Measurements from ENCODE around the gene ZSCAN22. TPM values are rescaled to one million over a fixed set of nuclear protein-coding genes. Genes with fewer than 3 reads are reported as not detected.

The ZSCAN22 gene
- total and polyA plus RNA-seq, 2 of the 13 experiments (the other 11 are each of a cell fraction or from before 2014, with no cell fraction given) = 2.5 to 3.5 TPM

GRCh38 chr19:58362272-58362994 lies 35.6 kb downstream of the ZSCAN22 start, which contains the start of gene ZNF497 (continued):
- TF ChIP-seq ZNF574 (CRISPR knock-in tag; IDR thresholded peaks at IDR 0.05) (peak; percentile 100), LBX2 (CRISPR knock-in tag; IDR thresholded peaks at IDR 0.05; ENCODE audit: borderline replicate concordance) (no peak), BRCA1 (CRISPR knock-in tag; IDR thresholded peaks at IDR 0.05) (no peak; the same call in 1 of the 2 replicates), ZNF367 (CRISPR knock-in tag; IDR thresholded peaks at IDR 0.05; ENCODE audit: borderline replicate concordance) (no peak), NFRKB (IDR thresholded peaks at IDR 0.05) (no peak), PHF5A (CRISPR knock-in tag; IDR thresholded peaks at IDR 0.05; ENCODE audit: low read depth, unreplicated experiment) (no peak), DZIP1 (CRISPR knock-in tag; IDR thresholded peaks at IDR 0.05) (no peak; the same call in 1 of the 2 replicates), ZNF317 (CRISPR knock-in tag; IDR thresholded peaks at IDR 0.05) (no peak; the same call in 1 of the 2 replicates), STAG1 (CRISPR knock-in tag; IDR thresholded peaks at IDR 0.05) (no peak), TGIF2 (CRISPR knock-in tag; IDR thresholded peaks at IDR 0.05) (no peak; the same call in 1 of the 2 replicates), TCF7 (IDR thresholded peaks at IDR 0.05; ENCODE audit: low read depth) (no peak), ZNF839 (CRISPR knock-in tag; IDR thresholded peaks at IDR 0.05; ENCODE audit: borderline replicate concordance) (no peak), HNRNPH1 (optimal IDR thresholded peaks at IDR 0.05; ENCODE audit: low read depth, low read length) (no peak), MXI1 (IDR thresholded peaks at IDR 0.05; ENCODE audit: borderline replicate concordance, low read depth, low read length) (peak; percentile 100), POLR2AphosphoS2 (IDR thresholded peaks at IDR 0.05; ENCODE audit: low read depth, low read length) (no peak), ZNF234 (CRISPR knock-in tag; conservative IDR thresholded peaks at IDR 0.05) (no peak), ZNF24 (IDR thresholded peaks at IDR 0.05) (no peak; the same call in 1 of the 2 replicates), PAX8 (CRISPR knock-in tag; IDR thresholded peaks at IDR 0.05; ENCODE audit: borderline replicate concordance) (no peak; the same call in 1 of the 2 replicates), ZNF761 (CRISPR knock-in tag; conservative IDR thresholded peaks at IDR 0.05) (0 out of 2 replicates have a peak, but pooled peaks have one; percentile 38), HES4 (CRISPR knock-in tag; IDR thresholded peaks at IDR 0.05; ENCODE audit: borderline replicate concordance) (no peak), FOXA1 (IDR thresholded peaks at IDR 0.05) (no peak), FOXA1 (CRISPR knock-in tag; IDR thresholded peaks at IDR 0.05) (no peak), MAX (IDR thresholded peaks at IDR 0.05) (peak; percentile 77), ZNF207 (IDR thresholded peaks at IDR 0.05; ENCODE audit: borderline replicate concordance) (no peak), CBX5 (CRISPR knock-in tag; IDR thresholded peaks at IDR 0.05; ENCODE audit: borderline replicate concordance) (peak; percentile 21; the same call in 1 of the 2 replicates), BCL6 (CRISPR knock-in tag; IDR thresholded peaks at IDR 0.05) (no peak; the same call in 1 of the 2 replicates), ATF7-NPFF (CRISPR knock-in tag; IDR thresholded peaks at IDR 0.05; ENCODE audit: low read depth) (peak; percentile 79; the same call in 1 of the 2 replicates)
